ENCODE results near the gene BTN3A1.
A peak's percentile ranks its signal among the peaks of the same experiment; 100 is the strongest.
"Not testable (repeated sequence)": the region's sequence is repeated elsewhere in the genome, so short reads cannot be mapped to it uniquely, and the experiment has no call there.

Gene BTN3A1

GRCh38 chr6:26401987-26402658, at the start of gene BTN3A1:
TSS of gene BTN3A1 (plus strand) at chr6:26402275. CDS start at chr6:26405564, 3,289 bp downstream.
- DNase-seq, result peak; percentile 71

GRCh38 chr6:26352315-26352714, 49.8 kb upstream of the BTN3A1 start:
- no peak for DNase-seq

- no peak for DNase-seq
Observed at GRCh38 chr6:26354162-26354561, 47.9 kb upstream of the BTN3A1 start.

- no peak for DNase-seq
Observed at GRCh38 chr6:26355366-26355765, 46.7 kb upstream of the BTN3A1 start.

- not testable (repeated sequence) for DNase-seq
Observed at GRCh38 chr6:26357543-26357942, 44.5 kb upstream of the BTN3A1 start.

- no peak for DNase-seq
Observed at GRCh38 chr6:26358511-26358981, 43.5 kb upstream of the BTN3A1 start.

GRCh38 chr6:26359765-26360164, 42.3 kb upstream of the BTN3A1 start:
- no peak for DNase-seq

- DNase-seq, result no peak
Observed at GRCh38 chr6:26360451-26361416, 41.3 kb upstream of the BTN3A1 start.

GRCh38 chr6:26361544-26361943, 40.5 kb upstream of the BTN3A1 start:
- no peak for DNase-seq

- DNase-seq, result no peak
Observed at GRCh38 chr6:26362093-26362835, 39.8 kb upstream of the BTN3A1 start.

- DNase-seq, result no peak
Observed at GRCh38 chr6:26362836-26363220, 39.2 kb upstream of the BTN3A1 start.

GRCh38 chr6:26363882-26364701, 38.0 kb upstream of the BTN3A1 start:
- DNase-seq, result no peak

- no peak for DNase-seq
Observed at GRCh38 chr6:26365633-26365995, 36.5 kb upstream of the BTN3A1 start.

- DNase-seq, result no peak
Observed at GRCh38 chr6:26366504-26366903, 35.6 kb upstream of the BTN3A1 start.

GRCh38 chr6:26367114-26367513, 35.0 kb upstream of the BTN3A1 start:
- DNase-seq, result no peak

- not testable (repeated sequence) for DNase-seq
Observed at GRCh38 chr6:26371813-26372212, 30.3 kb upstream of the BTN3A1 start.

- no peak for DNase-seq
Observed at GRCh38 chr6:26372308-26373144, 29.5 kb upstream of the BTN3A1 start.

- DNase-seq, result no peak
Observed at GRCh38 chr6:26375270-26375669, 26.8 kb upstream of the BTN3A1 start.

GRCh38 chr6:26377719-26378118, 24.4 kb upstream of the BTN3A1 start:
- no peak for DNase-seq

- not testable (repeated sequence) for DNase-seq
Observed at GRCh38 chr6:26378143-26378542, 23.9 kb upstream of the BTN3A1 start.

- DNase-seq, result no peak
Observed at GRCh38 chr6:26379292-26379691, 22.8 kb upstream of the BTN3A1 start.

Measured in activated naive CD4-positive, alpha-beta T cell treated with anti-CD3 and anti-CD28 coated beads, Interleukin-2, amount 50 U/mL, for 16 hours (primary cell).